ENCODE measurements around the gene POLR2B.

POLR2B gene

GRCh38 chr4:56972809-56973208, 5.9 kb upstream of the POLR2B start:
- Histone ChIP-seq H3K27me3 (replicated peaks in 2 of 5; ENCODE audit: control insufficient read depth in 4 of 5, insufficient read depth in 5 of 5, low read length in 4 of 5) (no peaks in the 10 kb centered on the region), H3K4me1 (ENCODE audit: control extremely low read depth in 1 of 4, control insufficient read depth in 4 of 4, insufficient read depth in 4 of 4, low read length in 3 of 4) (peaks cover 0 to 19% (median 18%) of the 10 kb centered on the region in 4 experiments), H3K9me3 (ENCODE audit: control extremely low read depth in 1 of 5, control insufficient read depth in 4 of 5, insufficient read depth in 2 of 5, low read depth in 1 of 5, low read length in 4 of 5) (peaks cover 4 to 18% (median 9%) of the 10 kb centered on the region in 5 experiments), H3K36me3 (ENCODE audit: control insufficient read depth in 4 of 4, insufficient read depth in 4 of 4, low read length in 3 of 4) (peaks cover 22 to 61% (median 40%) of the 10 kb centered on the region in 4 experiments), H3K27ac (ENCODE audit: insufficient read depth in 1 of 2, low read depth in 1 of 2, low read length in 2 of 2, poor library complexity in 1 of 2, severe bottlenecking in 2 of 2) (no peak overlapping the region), H3K4me3 (ENCODE audit: control insufficient read depth in 1 of 7, extremely low read depth in 1 of 7, insufficient read depth in 4 of 7, low read depth in 2 of 7, low read length in 6 of 7) (peak overlapping the region in 1 of 7 experiments; percentile 10)
- ChIA-PET CTCF (no interaction called here), POLR2A (no interaction called here)
- DNase-seq: peak in 2 of 3 donors; percentile 28 to 37

- Histone ChIP-seq H3K36me3 (ENCODE audit: control insufficient read depth in 4 of 4, insufficient read depth in 4 of 4, low read length in 3 of 4) (peaks cover 22 to 56% (median 39%) of the 10 kb centered on the region in 4 experiments), H3K27ac (ENCODE audit: insufficient read depth in 1 of 2, low read depth in 1 of 2, low read length in 2 of 2, poor library complexity in 1 of 2, severe bottlenecking in 2 of 2) (no peak overlapping the region), H3K9me3 (ENCODE audit: control extremely low read depth in 1 of 5, control insufficient read depth in 4 of 5, insufficient read depth in 2 of 5, low read depth in 1 of 5, low read length in 4 of 5) (peaks cover 4 to 18% (median 9%) of the 10 kb centered on the region in 5 experiments), H3K4me3 (ENCODE audit: control insufficient read depth in 1 of 7, extremely low read depth in 1 of 7, insufficient read depth in 4 of 7, low read depth in 2 of 7, low read length in 6 of 7) (peak overlapping the region in 1 of 7 experiments; percentile 49), H3K4me1 (ENCODE audit: control extremely low read depth in 1 of 4, control insufficient read depth in 4 of 4, insufficient read depth in 4 of 4, low read length in 3 of 4) (peaks cover 0 to 19% (median 18%) of the 10 kb centered on the region in 4 experiments), H3K27me3 (replicated peaks in 2 of 5; ENCODE audit: control insufficient read depth in 4 of 5, insufficient read depth in 5 of 5, low read length in 4 of 5) (no peaks in the 10 kb centered on the region)
- DNase-seq: no peak
- ChIA-PET CTCF (interaction anchor here (1.4 to 5.9 kb wide), 2 partner anchors 13 to 15 kb away, joined by 3 to 23 read pairs; no protein-coding TSS in a partner anchor), POLR2A (no interaction called here)
- WGBS (ENCODE audit: insufficient coverage): 100% methylated on average over 2 of the region's 3 CpGs
Measured at GRCh38 chr4:56973336-56973735, 5.4 kb upstream of the POLR2B start.

- peaks cover 8 to 38% (median 27%) of the 10 kb centered on the region in 4 experiments for H3K4me1 ChIP-seq (ENCODE audit: control extremely low read depth in 1 of 4, control insufficient read depth in 4 of 4, insufficient read depth in 4 of 4, low read length in 3 of 4)
- H3K27me3 ChIP-seq (replicated peaks in 2 of 5; ENCODE audit: control insufficient read depth in 4 of 5, insufficient read depth in 5 of 5, low read length in 4 of 5): no peaks in the 10 kb centered on the region
- POLR2A ChIA-PET: interaction anchor here (0.8 to 1.0 kb wide), 2 partner anchors 13 to 67 kb away, joined by 3 read pairs; no protein-coding TSS in a partner anchor
- CTCF ChIA-PET: interaction anchor here (1.3 to 5.9 kb wide), 3 partner anchors 9 to 16 kb away, joined by 4 to 23 read pairs (median 5); no protein-coding TSS in a partner anchor
- peak overlapping the region; percentile 12 to 93 for H3K27ac ChIP-seq (ENCODE audit: insufficient read depth in 1 of 2, low read depth in 1 of 2, low read length in 2 of 2, poor library complexity in 1 of 2, severe bottlenecking in 2 of 2)
- WGBS (ENCODE audit: insufficient coverage): 3% methylated on average over 35 of the region's 35 CpGs
- peak overlapping the region; percentile 82 to 100 (median 93) for H3K4me3 ChIP-seq (ENCODE audit: control insufficient read depth in 1 of 7, extremely low read depth in 1 of 7, insufficient read depth in 4 of 7, low read depth in 2 of 7, low read length in 6 of 7)
- DNase-seq: peak in 1 of 3 donors; percentile 25
- peaks cover 20 to 31% (median 28%) of the 10 kb centered on the region in 4 experiments for H3K36me3 ChIP-seq (ENCODE audit: control insufficient read depth in 4 of 4, insufficient read depth in 4 of 4, low read length in 3 of 4)
- peaks cover 4 to 18% (median 9%) of the 10 kb centered on the region in 5 experiments for H3K9me3 ChIP-seq (ENCODE audit: control extremely low read depth in 1 of 5, control insufficient read depth in 4 of 5, insufficient read depth in 2 of 5, low read depth in 1 of 5, low read length in 4 of 5)
Measured at GRCh38 chr4:56976283-56976836, 2.3 kb upstream of the POLR2B start.

- peak; percentile 33 to 69 (median 60) for DNase-seq
- Histone ChIP-seq H3K4me3 (ENCODE audit: control insufficient read depth in 1 of 7, extremely low read depth in 1 of 7, insufficient read depth in 4 of 7, low read depth in 2 of 7, low read length in 6 of 7) (peak overlapping the region; percentile 82 to 100 (median 93)), H3K27me3 (replicated peaks in 2 of 5; ENCODE audit: control insufficient read depth in 4 of 5, insufficient read depth in 5 of 5, low read length in 4 of 5) (no peaks in the 10 kb centered on the region), H3K4me1 (ENCODE audit: control extremely low read depth in 1 of 4, control insufficient read depth in 4 of 4, insufficient read depth in 4 of 4, low read length in 3 of 4) (peaks cover 8 to 39% (median 27%) of the 10 kb centered on the region in 4 experiments), H3K36me3 (ENCODE audit: control insufficient read depth in 4 of 4, insufficient read depth in 4 of 4, low read length in 3 of 4) (peaks cover 20 to 28% (median 27%) of the 10 kb centered on the region in 4 experiments), H3K27ac (ENCODE audit: insufficient read depth in 1 of 2, low read depth in 1 of 2, low read length in 2 of 2, poor library complexity in 1 of 2, severe bottlenecking in 2 of 2) (peak overlapping the region; percentile 68 to 93), H3K9me3 (ENCODE audit: control extremely low read depth in 1 of 5, control insufficient read depth in 4 of 5, insufficient read depth in 2 of 5, low read depth in 1 of 5, low read length in 4 of 5) (peaks cover 4 to 18% (median 9%) of the 10 kb centered on the region in 5 experiments)
- ChIA-PET CTCF (interaction anchor here (0.8 to 5.9 kb wide), 6 partner anchors 10 to 47 kb away, joined by 3 to 23 read pairs (median 4); no protein-coding TSS in a partner anchor), POLR2A (interaction anchor here (1.0 kb wide), 1 partner anchor 68 kb away, joined by 3 read pairs; no protein-coding TSS in a partner anchor)
- 0% methylated on average over 44 of the region's 46 CpGs for WGBS (ENCODE audit: insufficient coverage)
Measured at GRCh38 chr4:56976837-56977320, 1.8 kb upstream of the POLR2B start.

- Histone ChIP-seq H3K36me3 (ENCODE audit: control insufficient read depth in 4 of 4, insufficient read depth in 4 of 4, low read length in 3 of 4) (peaks cover 17 to 25% (median 23%) of the 10 kb centered on the region in 4 experiments), H3K4me1 (ENCODE audit: control extremely low read depth in 1 of 4, control insufficient read depth in 4 of 4, insufficient read depth in 4 of 4, low read length in 3 of 4) (peaks cover 8 to 42% (median 27%) of the 10 kb centered on the region in 4 experiments), H3K27me3 (replicated peaks in 2 of 5; ENCODE audit: control insufficient read depth in 4 of 5, insufficient read depth in 5 of 5, low read length in 4 of 5) (no peaks in the 10 kb centered on the region), H3K9me3 (ENCODE audit: control extremely low read depth in 1 of 5, control insufficient read depth in 4 of 5, insufficient read depth in 2 of 5, low read depth in 1 of 5, low read length in 4 of 5) (peaks cover 4 to 14% (median 8%) of the 10 kb centered on the region in 5 experiments), H3K27ac (ENCODE audit: insufficient read depth in 1 of 2, low read depth in 1 of 2, low read length in 2 of 2, poor library complexity in 1 of 2, severe bottlenecking in 2 of 2) (peak within 1 kb of the TSS; percentile 88 to 93), H3K4me3 (ENCODE audit: control insufficient read depth in 1 of 7, extremely low read depth in 1 of 7, insufficient read depth in 4 of 7, low read depth in 2 of 7, low read length in 6 of 7) (peak within 1 kb of the TSS; percentile 82 to 100 (median 93))
- WGBS (ENCODE audit: insufficient coverage): 0% methylated on average over 41 of the region's 51 CpGs
- peak; percentile 99 to 100 (median 99) for DNase-seq
- POLR2A ChIA-PET: interaction anchor here (0.7 to 1.0 kb wide), 4 partner anchors 17 to 70 kb away, joined by 3 to 4 read pairs (median 3); partner anchors contain the start of gene REST
- CTCF ChIA-PET: interaction anchor here (0.7 to 5.9 kb wide), 10 partner anchors 10 to 173 kb away, joined by 3 to 23 read pairs (median 4); no protein-coding TSS in a partner anchor
Measured at GRCh38 chr4:56977321-56978012, 1.2 kb upstream of the POLR2B start, which contains the start of gene NOA1. NOA1 (minus strand) TSS chr4:56977606; CDS start chr4:56977585, 21 bp downstream.

- DNase-seq: peak in 2 of 3 donors; percentile 58 to 70
Measured at GRCh38 chr4:56979421-56980072, 851 bp downstream of the POLR2B start.

More at GRCh38 chr4:56979421-56980072, 851 bp downstream of the POLR2B start:
- WGBS (ENCODE audit: insufficient coverage): 12% methylated on average over 12 of the region's 21 CpGs
- peaks cover 8 to 42% (median 27%) of the 10 kb centered on the region in 4 experiments for H3K4me1 ChIP-seq (ENCODE audit: control extremely low read depth in 1 of 4, control insufficient read depth in 4 of 4, insufficient read depth in 4 of 4, low read length in 3 of 4)
- H3K36me3 ChIP-seq (ENCODE audit: control insufficient read depth in 4 of 4, insufficient read depth in 4 of 4, low read length in 3 of 4): peaks cover 0 to 13% (median 6%) of the 10 kb centered on the region in 4 experiments
- peak overlapping the region; percentile 88 to 93 for H3K27ac ChIP-seq (ENCODE audit: insufficient read depth in 1 of 2, low read depth in 1 of 2, low read length in 2 of 2, poor library complexity in 1 of 2, severe bottlenecking in 2 of 2)
- peak overlapping the region in 6 of 7 experiments; percentile 82 to 100 (median 95) for H3K4me3 ChIP-seq (ENCODE audit: control insufficient read depth in 1 of 7, extremely low read depth in 1 of 7, insufficient read depth in 4 of 7, low read depth in 2 of 7, low read length in 6 of 7)
- POLR2A ChIA-PET: interaction anchor here (0.6 kb wide), 1 partner anchor 22 kb away, joined by 3 read pairs; no protein-coding TSS in a partner anchor
- no peaks in the 10 kb centered on the region for H3K27me3 ChIP-seq (replicated peaks in 2 of 5; ENCODE audit: control insufficient read depth in 4 of 5, insufficient read depth in 5 of 5, low read length in 4 of 5)
- CTCF ChIA-PET: interaction anchor here (0.6 to 3.9 kb wide), 4 partner anchors 10 to 46 kb away, joined by 3 to 21 read pairs (median 4); no protein-coding TSS in a partner anchor
- no peaks in the 10 kb centered on the region for H3K9me3 ChIP-seq (ENCODE audit: control extremely low read depth in 1 of 5, control insufficient read depth in 4 of 5, insufficient read depth in 2 of 5, low read depth in 1 of 5, low read length in 4 of 5)
